ENCODE measurements around the gene PRKCB. TPM values are rescaled to one million over a fixed set of nuclear protein-coding genes. Genes with fewer than 3 reads are reported as not detected.

The PRKCB gene
- total and polyA plus RNA-seq, 2 of the 8 experiments (the other 6 are each of a cell fraction or from before 2014, with no cell fraction given) = 7.1 to 12.1 TPM

GRCh38 chr16:24246911-24247607 lies 411.3 kb downstream of the PRKCB start:
- Histone ChIP-seq H4K20me1 (replicated peaks in 1 of 2; ENCODE audit: control insufficient read depth in 1 of 2, insufficient read depth in 2 of 2, low read length in 2 of 2) (no peaks in the 10 kb centered on the region), H3K27ac (ENCODE audit: low read depth, low read length) (no peak overlapping the region), H3K79me2 (ENCODE audit: control insufficient read depth in 1 of 2, insufficient read depth in 2 of 2, low read length in 2 of 2) (no peaks in the 10 kb centered on the region), H2BK5ac (ENCODE audit: low read depth, low read length) (no peak overlapping the region), H3K4me1 (replicated peaks in 1 of 4; ENCODE audit: control insufficient read depth in 3 of 4, insufficient read depth in 4 of 4, low read length in 3 of 4) (no peaks in the 10 kb centered on the region), H2BK12ac (ENCODE audit: low read depth, low read length) (no peak overlapping the region), H3K23me2 (ENCODE audit: low read depth, low read length) (no peaks in the 10 kb centered on the region), H2AK5ac (ENCODE audit: low read depth, low read length) (no peak overlapping the region), H3K9me3 (ENCODE audit: insufficient read depth in 2 of 2, low read depth in 1 of 2, low read length in 1 of 2) (no peaks in the 10 kb centered on the region), H3K56ac (replicated peaks; ENCODE audit: insufficient read length, low read depth, low read length) (no peak overlapping the region), H3K9ac (replicated peaks in 1 of 4; ENCODE audit: extremely low read depth in 1 of 4, low read depth in 3 of 4, low read length in 3 of 4) (no peak overlapping the region), H4K91ac (replicated peaks; ENCODE audit: insufficient read length, low read length) (no peak overlapping the region), H3K79me1 (ENCODE audit: low read depth, low read length) (no peaks in the 10 kb centered on the region), H3K27me3 (replicated peaks in 1 of 4; ENCODE audit: control insufficient read depth in 3 of 4, extremely low read depth in 1 of 4, insufficient read depth in 3 of 4, low read length in 3 of 4) (no peaks in the 10 kb centered on the region), H4K5ac (ENCODE audit: insufficient read length, low read depth, low read length) (no peak overlapping the region), H2BK120ac (replicated peaks; ENCODE audit: low read depth, low read length) (no peak overlapping the region), H3K18ac (ENCODE audit: extremely low read depth, low read length) (no peak overlapping the region), H3K14ac (ENCODE audit: insufficient read length) (no peak overlapping the region), H2BK15ac (ENCODE audit: low read length) (no peak overlapping the region), H2AFZ (ENCODE audit: low read length) (no peak overlapping the region), H4K8ac (ENCODE audit: extremely low read depth, insufficient read depth, low read length) (no peak overlapping the region), H3K4me2 (ENCODE audit: insufficient read depth in 1 of 2, low read depth in 2 of 2, low read length in 2 of 2) (no peak overlapping the region), H3K23ac (ENCODE audit: insufficient read length) (no peak overlapping the region), H3K4me3 (ENCODE audit: extremely low read depth in 1 of 4, insufficient read depth in 2 of 4, low read depth in 3 of 4, low read length in 4 of 4) (no peak overlapping the region), H3K4ac (replicated peaks; ENCODE audit: insufficient read length, low read depth, low read length) (no peak overlapping the region), H3K36me3 (ENCODE audit: control insufficient read depth in 2 of 4, insufficient read depth in 4 of 4, low read length in 3 of 4) (no peaks in the 10 kb centered on the region), H2BK20ac (ENCODE audit: low read length) (no peak overlapping the region)
- CTCF ChIA-PET (ENCODE audit: partially characterized antibody) = interaction anchor here (1.2 to 1.9 kb wide), 3 partner anchors 9 to 268 kb away, joined by 3 to 14 read pairs (median 4); partner anchors contain the start of gene CACNG3
- TF ChIP-seq E2F6 (IDR thresholded peaks at IDR 0.05) (no peak), TBP (IDR thresholded peaks at IDR 0.05; ENCODE audit: low read depth, low read length) (no peak), SUZ12 (IDR thresholded peaks at IDR 0.05; ENCODE audit: low read length) (no peak), YY1 (IDR thresholded peaks at IDR 0.05; ENCODE audit: low read depth, low read length) (no peak), RBBP5 (IDR thresholded peaks at IDR 0.05; ENCODE audit: borderline replicate concordance, low read depth, low read length) (no peak), KDM4A (IDR thresholded peaks at IDR 0.05; ENCODE audit: low read depth, low read length, severe bottlenecking) (no peak)
- WGBS, 2 experiments (ENCODE audit: extremely low coverage in 1 of 2, insufficient coverage in 1 of 2, insufficient read length in 1 of 2, insufficient replicate concordance in 2 of 2, low coverage in 1 of 2, low lambda C conversion rate in 2 of 2, missing lambda C conversion rate in 1 of 2) = 90% methylated on average over 4 of the region's 4 CpGs; no CpG with 5 or more reads in 1 of the 2 experiments
- FAIRE-seq (no peak), DNase-seq (ENCODE audit: low read depth in 1 of 2, low spot score in 2 of 2) (no peak)
- POLR2A ChIA-PET (ENCODE audit: partially characterized antibody) = no interaction called here
